GM12878 (cell line): ENCODE results near the gene MTMR4. TPM values are rescaled to one million over a fixed set of nuclear protein-coding genes. Genes with fewer than 3 reads are reported as not detected.

Experiments used
- ATAC-seq: fragments of 200-7000 bp; cut with Tn5 transposase; 3 replicates; pipeline ENCODE4 v1.9.1; 2020; ENCODE audit warnings: mild to moderate bottlenecking, moderate library complexity
- BruUV-seq: library from RNA; stranded (reverse); fragments of 400-500 nt; replicated peaks from 2 replicates; lab custom pipeline; 2021; lab: Mats Ljungman, UMichigan
- CTCF ChIA-PET: fragments of 300-600 bp; sonication (Branson Sonifier 250); formaldehyde crosslinking; extraction: SDS; loops from one replicate; lab custom pipeline; 2021; ENCODE audit warnings: inconsistent platforms; lab: Yijun Ruan, JAX
- POLR2A ChIA-PET: fragments of 350-600 bp; formaldehyde crosslinking; extraction: SDS; loops from one replicate; lab custom pipeline; 2021; ENCODE audit warnings: inconsistent platforms; lab: Charles Lee
- RAD21 ChIA-PET: fragments of 300-600 bp; sonication (Branson Sonifier 250); formaldehyde crosslinking; loops from one replicate; lab custom pipeline; 2023; ENCODE audit warnings: antibody characterized with exemption; ENCODE audit not compliant: unreplicated experiment; lab: Charles Lee
- SMC1A ChIA-PET: fragments of 300-600 bp; sonication (Branson Sonifier 250); formaldehyde crosslinking; loops from one replicate; lab custom pipeline; 2023; ENCODE audit not compliant: unreplicated experiment, uncharacterized antibody; lab: Charles Lee
- DNase-seq: peaks from one replicate; pipeline ENCODE4 v3.0.0-alpha.2; 2011; ENCODE audit warnings: low read depth, low spot score
- FAIRE-seq: peaks from 3 replicates; lab custom pipeline; 2011; peaks lifted over from hg19 to GRCh38; lab: Jason Lieb, UNC
- H2AFZ ChIP-seq: 2 replicates; pipeline ENCODE4 v1.6.0; 2011; ENCODE audit warnings: low read depth, low read length, control low read depth; ENCODE audit not compliant: control insufficient read depth
- H3K27ac ChIP-seq: 2 replicates; pipeline ENCODE4 v1.5.1; 2011; ENCODE audit warnings: control low read depth; ENCODE audit not compliant: control insufficient read depth, insufficient read depth
- H3K27me3 ChIP-seq, 2 experiments: replicated peaks in 1 of 2; 2 replicates each; pipeline versions ENCODE4 v1.6.0 to v1.6.1; 2011; ENCODE audit warnings: low read length in 1 of 2; ENCODE audit not compliant: control insufficient read depth in 2 of 2, insufficient read depth in 2 of 2
- H3K36me3 ChIP-seq, 2 experiments: 2 replicates each; pipeline ENCODE4 v1.5.1; 2011; ENCODE audit warnings: low read length in 1 of 2; ENCODE audit not compliant: control insufficient read depth in 2 of 2, insufficient read depth in 2 of 2
- H3K4me1 ChIP-seq: 2 replicates; pipeline ENCODE4 v1.6.1; 2011; ENCODE audit warnings: mild to moderate bottlenecking, low read length, moderate library complexity, mixed read lengths; ENCODE audit not compliant: control insufficient read depth, insufficient read depth
- H3K4me2 ChIP-seq: 2 replicates; pipeline ENCODE4 v1.6.0; 2011; ENCODE audit warnings: control low read depth; ENCODE audit not compliant: control insufficient read depth, insufficient read depth
- H3K4me3 ChIP-seq: fragments of 200-600 bp; sonication (generic); 2 replicates; pipeline ENCODE4 v1.5.1; 2016
- H3K79me2 ChIP-seq: 2 replicates; pipeline ENCODE4 v1.6.0; 2011; ENCODE audit warnings: low read length; ENCODE audit not compliant: control insufficient read depth, insufficient read depth
- H3K9ac ChIP-seq: 2 replicates; pipeline ENCODE4 v1.8.0; 2011; ENCODE audit warnings: low read length, control low read depth, mixed read lengths; ENCODE audit not compliant: control insufficient read depth, insufficient read depth
- H3K9me3 ChIP-seq: replicated peaks from 3 replicates; pipeline ENCODE4 v1.5.1; 2011; ENCODE audit warnings: mild to moderate bottlenecking, low read length; ENCODE audit not compliant: control insufficient read depth, insufficient read depth
- H4K20me1 ChIP-seq: 2 replicates; pipeline ENCODE4 v1.6.0; 2011; ENCODE audit not compliant: control insufficient read depth, insufficient read depth
- CBX5 ChIP-seq: sonication (generic); IDR thresholded peaks from 2 replicates; pipeline ENCODE4 v1.6.1; 2016; ENCODE audit warnings: low read depth, moderate library complexity, mild to moderate bottlenecking, inconsistent platforms
- CREB1 ChIP-seq: IDR thresholded peaks from 2 replicates; pipeline ENCODE4 v1.6.1; 2012; ENCODE audit warnings: low read depth, mild to moderate bottlenecking, inconsistent platforms
- FOXM1 ChIP-seq: IDR thresholded peaks from 2 replicates; pipeline ENCODE4 v1.6.1; 2012; ENCODE audit warnings: low read depth, mild to moderate bottlenecking, inconsistent platforms, low read length, moderate library complexity
- GABPA ChIP-seq: IDR thresholded peaks from 2 replicates; pipeline ENCODE4 v1.6.1; 2014; ENCODE audit warnings: antibody characterized with exemption, low read depth, mild to moderate bottlenecking, inconsistent platforms
- IRF4 ChIP-seq: IDR thresholded peaks from 2 replicates; pipeline ENCODE4 v1.6.1; 2011; ENCODE audit warnings: low read depth, low read length
- NFIC ChIP-seq: IDR thresholded peaks from 2 replicates; pipeline ENCODE4 v1.6.1; 2012; ENCODE audit warnings: low read depth, mild to moderate bottlenecking, inconsistent platforms, low read length, moderate library complexity
- POLR2AphosphoS2 ChIP-seq: IDR thresholded peaks from 2 replicates; pipeline ENCODE4 v1.6.1; 2011; ENCODE audit warnings: low read depth, mild to moderate bottlenecking, low read length, improper control_type of control experiment, moderate library complexity
- RUNX3 ChIP-seq: IDR thresholded peaks from 2 replicates; pipeline ENCODE4 v1.6.1; 2012; ENCODE audit warnings: low read length, inconsistent platforms
- STAT3 ChIP-seq: IDR thresholded peaks from 2 replicates; pipeline ENCODE4 v1.6.1; 2011; ENCODE audit warnings: low read depth, low read length, improper control_type of control experiment
- ZNF207 ChIP-seq: fragments of 450-650 bp; IDR thresholded peaks from 2 replicates; pipeline ENCODE4 v1.6.1; 2014; ENCODE audit warnings: antibody characterized with exemption, mild to moderate bottlenecking, borderline replicate concordance
- WGBS: methylation state at CpG from one replicate; pipeline ENCODE4 v1.1.6; 2016; ENCODE audit warnings: low lambda C conversion rate; ENCODE audit not compliant: insufficient replicate concordance, insufficient coverage; ENCODE audit errors: missing lambda C conversion rate; 5-methylcytosine and 5-hydroxymethylcytosine counted together
- in situ Hi-C: fragments of 300-500 bp; cut with MboI; formaldehyde crosslinking; loops from 9 replicates; pipeline ENCODE4 v1.14.3; 2018; ENCODE audit warnings: mixed read lengths
- intact Hi-C: fragments of 100-400 bp; cut with micrococcal nuclease; formaldehyde crosslinking; loops from one replicate; pipeline ENCODE4 v1.14.2; 2022; ENCODE audit not compliant: unreplicated experiment
- polyA plus RNA-seq, 11 experiments: library from polyadenylated mRNA; depleted of rRNA in 4 of 11; unstranded in 6 of 11; stranded (reverse) in 5 of 11; fragments of >200 nt; fragmentation: Nextera tagmentation in 4 of 11; fragmentation: Illumina TruSeq in 1 of 11; extraction: Ambion mirVana in 4 of 11; extraction: Trizol in 1 of 11; gene quantifications; 1 replicate in 1 of 11; 2 replicates in 10 of 11; pipeline versions ENCODE4 v1.2.1 to v1.2.3, GENCODE V29; 2011 to 2016; ENCODE audit warnings: inconsistent platforms in 2 of 11, missing spikeins in 2 of 11, low read depth in 1 of 11
- total RNA-seq, 4 experiments: library from RNA; depleted of rRNA in 3 of 4; stranded (reverse); fragments of >200 nt in 3 of 4; fragmentation: Illumina TruSeq in 1 of 4; extraction: Trizol in 1 of 4; gene quantifications; 2 replicates each; pipeline versions ENCODE4 v1.2.1 to v1.2.3, GENCODE V29; 2013 to 2021
- TF ChIP-seq, protein P1 (sequence below): fragments of 450-650 bp; IDR thresholded peaks from 2 replicates; pipeline ENCODE4 v1.6.1; 2017; ENCODE audit warnings: low read depth, mild to moderate bottlenecking, moderate library complexity
- TF ChIP-seq, protein P2 (sequence below): IDR thresholded peaks from 2 replicates; pipeline ENCODE4 v1.6.1; 2012; ENCODE audit warnings: low read depth, low read length, improper control_type of control experiment

MTMR4 gene
- total and polyA plus RNA-seq, 10 of the 15 experiments (the other 5 are each of a cell fraction or from before 2014, with no cell fraction given) = 12.8 to 127 (median 53.2) TPM

DNA sequence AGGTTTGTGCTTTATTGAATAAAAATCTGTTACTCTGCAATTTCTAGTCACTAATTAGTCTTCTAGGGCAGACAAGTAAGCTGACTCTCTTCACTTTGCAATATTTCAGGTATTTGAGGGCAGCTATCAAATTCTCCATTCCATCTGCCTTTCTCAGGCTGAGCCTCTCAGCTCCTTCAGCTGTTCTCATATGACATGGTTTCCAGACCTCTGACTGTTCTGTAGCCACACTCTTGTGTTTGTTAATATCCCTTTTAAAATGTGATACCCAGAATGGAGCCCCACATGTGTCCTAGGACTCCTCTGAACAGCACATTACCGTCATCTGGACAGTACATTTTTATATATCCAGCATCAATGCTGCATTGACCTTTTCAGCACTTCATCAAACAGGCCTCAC, 46.1 kb upstream of the MTMR4 start (continued):
- TF ChIP-seq, protein P1, sequence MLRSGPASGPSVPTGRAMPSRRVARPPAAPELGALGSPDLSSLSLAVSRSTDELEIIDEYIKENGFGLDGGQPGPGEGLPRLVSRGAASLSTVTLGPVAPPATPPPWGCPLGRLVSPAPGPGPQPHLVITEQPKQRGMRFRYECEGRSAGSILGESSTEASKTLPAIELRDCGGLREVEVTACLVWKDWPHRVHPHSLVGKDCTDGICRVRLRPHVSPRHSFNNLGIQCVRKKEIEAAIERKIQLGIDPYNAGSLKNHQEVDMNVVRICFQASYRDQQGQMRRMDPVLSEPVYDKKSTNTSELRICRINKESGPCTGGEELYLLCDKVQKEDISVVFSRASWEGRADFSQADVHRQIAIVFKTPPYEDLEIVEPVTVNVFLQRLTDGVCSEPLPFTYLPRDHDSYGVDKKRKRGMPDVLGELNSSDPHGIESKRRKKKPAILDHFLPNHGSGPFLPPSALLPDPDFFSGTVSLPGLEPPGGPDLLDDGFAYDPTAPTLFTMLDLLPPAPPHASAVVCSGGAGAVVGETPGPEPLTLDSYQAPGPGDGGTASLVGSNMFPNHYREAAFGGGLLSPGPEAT = no peak
- TF ChIP-seq, protein P2, sequence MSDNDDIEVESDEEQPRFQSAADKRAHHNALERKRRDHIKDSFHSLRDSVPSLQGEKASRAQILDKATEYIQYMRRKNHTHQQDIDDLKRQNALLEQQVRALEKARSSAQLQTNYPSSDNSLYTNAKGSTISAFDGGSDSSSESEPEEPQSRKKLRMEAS = no peak
- TF ChIP-seq POLR2AphosphoS2 (no peak), CREB1 (no peak), NFIC (no peak), CBX5 (no peak), FOXM1 (no peak), STAT3 (no peak), RUNX3 (no peak), ZNF207 (no peak)
- TF ChIP-seq, all 136 proteins: peak for 0

DNA sequence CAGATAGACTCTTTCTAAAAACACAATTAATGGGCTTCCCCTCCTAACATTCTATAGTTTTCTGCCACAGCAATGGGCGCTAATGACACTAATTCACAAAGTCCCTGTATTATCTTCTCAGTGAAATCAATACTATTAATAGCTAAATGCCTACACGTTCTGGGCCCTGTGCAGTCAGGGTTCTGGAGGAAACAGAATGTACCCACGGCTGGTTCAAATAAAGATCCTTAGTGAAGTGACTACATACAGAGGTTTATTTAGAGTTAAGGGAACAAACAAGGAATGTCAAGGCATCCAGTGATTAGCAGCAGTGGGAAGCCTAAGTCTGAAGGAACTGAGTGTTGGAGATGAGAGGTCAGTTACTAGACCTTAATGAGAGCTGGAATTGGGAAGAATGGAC, 43.5 kb upstream of the MTMR4 start:
- 64% methylated on average over 3 of the region's 3 CpGs for WGBS
- H3K79me2 ChIP-seq = no peaks in the 10 kb centered on the region

More for the DNA sequence above, 43.5 kb upstream of the MTMR4 start:
- SMC1A ChIA-PET = interaction anchor here (0.5 kb wide), 1 partner anchor 10 kb away, joined by 4 read pairs; no protein-coding TSS in a partner anchor
- Histone ChIP-seq H3K27ac (no peak overlapping the region), H3K9ac (no peak overlapping the region), H3K9me3 (no peaks in the 10 kb centered on the region), H2AFZ (no peak overlapping the region), H3K4me2 (no peak overlapping the region), H3K36me3 (no peaks in the 10 kb centered on the region), H3K27me3 (no peaks in the 10 kb centered on the region), H3K4me3 (no peak overlapping the region), H3K4me1 (peaks cover 6% of the 10 kb centered on the region), H4K20me1 (no peaks in the 10 kb centered on the region)
- ATAC-seq (no peak), DNase-seq (no peak), FAIRE-seq (no peak)
- in situ Hi-C loops = no loop called here
- RAD21 ChIA-PET = interaction anchor here (0.8 kb wide), 1 partner anchor 15 kb away, joined by 3 read pairs; no protein-coding TSS in a partner anchor
- intact Hi-C loops = no loop called here
- POLR2A ChIA-PET = no interaction called here
- CTCF ChIA-PET = no interaction called here
- BruUV-seq = no TSS peak
- TF ChIP-seq GABPA = no peak
- no peak for TF ChIP-seq IRF4
